HG02678 (cell line): ENCODE measurements around the gene COL23A1.

ENCODE experiments used
- ATAC-seq: cut with Tn5 transposase; IDR thresholded peaks from one replicate; pipeline ENCODE4 v1.9.1; 2021; ENCODE audit warnings: mild to moderate bottlenecking, moderate library complexity; ENCODE audit not compliant: unreplicated experiment

The COL23A1 gene

DNA sequence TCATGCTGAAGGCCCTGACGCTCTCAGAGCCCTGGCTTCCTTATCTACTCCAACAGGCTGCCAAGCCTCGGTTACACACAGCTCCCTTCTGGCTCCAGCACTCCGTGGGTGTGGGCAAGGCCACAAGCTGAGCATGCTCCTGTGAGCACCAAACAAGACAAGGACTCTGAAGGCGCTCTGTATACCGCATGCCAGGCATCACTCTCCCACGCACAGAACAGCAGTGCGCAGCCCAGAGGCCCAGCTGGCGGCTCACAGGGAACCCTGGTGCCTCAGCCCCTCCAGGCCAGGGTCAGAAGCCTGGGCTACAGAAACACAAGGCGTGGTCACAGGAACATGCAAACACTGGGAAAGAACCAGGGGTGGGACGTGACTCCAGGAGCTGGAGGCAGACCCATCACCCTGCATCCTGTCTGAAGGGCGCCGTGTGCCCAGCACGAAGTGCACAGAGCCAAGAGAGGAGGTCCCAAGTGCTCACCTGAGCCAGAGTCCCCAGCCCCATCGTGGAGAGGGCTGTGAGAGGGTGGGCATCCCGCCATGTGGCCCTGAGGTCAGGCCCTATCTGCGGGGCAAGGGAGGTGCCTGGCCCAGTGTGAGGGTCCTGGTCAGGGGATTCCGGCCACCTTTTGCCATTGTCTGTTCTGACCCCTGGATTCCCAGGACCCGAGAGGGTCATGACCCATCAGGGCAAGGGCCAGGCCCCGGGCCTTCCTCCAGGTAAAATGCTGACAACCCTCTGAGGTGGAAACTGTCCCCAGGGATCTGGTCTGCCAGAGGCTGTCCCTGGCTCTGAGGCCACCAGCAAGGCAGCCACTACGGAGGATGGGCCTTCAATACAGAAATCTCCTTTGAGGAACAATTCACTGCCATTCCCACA is 54.7 kb downstream of the COL23A1 start:
- no peak for ATAC-seq

DNA sequence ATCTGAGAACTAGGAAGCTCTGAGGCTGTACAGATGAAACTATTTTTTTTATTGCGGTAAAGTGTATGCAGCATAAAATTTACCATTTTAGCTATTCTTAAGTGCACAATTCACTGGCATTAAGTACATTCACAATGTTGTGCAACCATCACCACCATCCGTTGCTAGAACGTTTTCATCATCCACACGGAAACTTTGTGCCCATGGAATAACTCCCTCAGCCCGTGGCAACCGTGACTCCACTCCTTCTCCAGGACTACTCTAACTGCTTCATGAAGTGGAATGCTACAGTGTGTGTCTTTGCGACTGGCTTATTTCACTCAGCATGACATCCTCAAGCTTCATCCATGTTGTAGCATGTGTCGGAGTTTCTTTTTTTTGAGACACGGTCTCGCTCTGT is 57.1 kb downstream of the COL23A1 start:
- no peak for ATAC-seq

DNA sequence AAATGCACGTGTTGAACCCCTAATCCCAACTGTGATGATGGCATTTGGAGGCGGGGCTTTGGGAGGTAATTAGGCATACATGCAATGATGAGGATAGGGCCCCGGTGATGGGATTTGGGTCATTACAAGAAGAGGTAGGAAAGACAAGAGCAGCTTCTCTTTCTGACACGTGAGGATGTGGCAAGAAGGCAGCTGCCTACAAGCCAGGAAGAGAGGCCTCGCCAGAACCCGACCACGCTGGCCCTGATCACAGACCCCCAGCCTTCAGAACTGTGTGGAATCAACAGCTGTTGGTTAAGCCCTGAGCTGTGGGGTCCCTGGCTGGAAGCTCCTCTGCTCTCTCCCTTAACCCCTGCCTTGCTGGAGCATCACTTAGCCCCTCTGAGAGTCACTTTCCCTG is 57.5 kb downstream of the COL23A1 start:
- no peak for ATAC-seq

DNA sequence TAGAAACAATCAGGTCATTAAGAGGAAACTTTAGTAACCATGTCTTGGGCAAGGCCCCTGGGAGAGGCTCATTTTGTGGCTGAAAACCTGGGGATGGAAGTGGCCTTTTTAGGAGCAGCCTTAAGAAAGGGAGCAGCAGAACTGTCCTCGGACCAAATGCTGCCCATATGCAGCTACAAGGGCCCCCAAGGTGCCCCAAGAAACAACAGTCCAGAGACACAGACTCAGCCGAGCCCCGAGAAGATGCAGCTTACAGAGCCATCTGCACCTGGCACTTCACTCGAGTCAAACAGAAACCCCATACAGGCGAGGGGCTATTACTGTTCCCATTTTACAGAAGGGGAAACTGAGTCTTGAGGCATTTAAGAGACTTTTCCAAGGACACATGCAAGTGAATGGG is 58.0 kb downstream of the COL23A1 start:
- no peak for ATAC-seq

DNA sequence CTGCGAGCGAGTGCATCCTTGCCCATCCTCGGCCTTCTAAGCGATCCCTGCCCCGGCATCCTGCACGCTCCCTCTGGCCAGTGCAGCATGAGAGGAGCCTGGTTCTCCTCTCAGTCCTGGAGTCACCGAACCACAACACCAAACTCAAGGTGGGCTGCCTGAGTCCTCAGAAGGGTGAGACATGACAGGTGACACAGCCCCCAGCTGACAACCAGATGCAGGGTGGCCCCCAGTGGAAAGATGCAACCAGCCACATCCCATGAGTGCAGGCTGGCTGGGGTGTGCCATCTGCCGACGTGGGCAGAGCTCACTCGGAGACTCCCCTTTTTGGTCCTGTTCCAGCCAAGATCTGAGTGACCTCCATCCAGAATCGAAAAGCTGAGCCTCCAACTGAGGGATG is 58.4 kb downstream of the COL23A1 start:
- no peak for ATAC-seq

DNA sequence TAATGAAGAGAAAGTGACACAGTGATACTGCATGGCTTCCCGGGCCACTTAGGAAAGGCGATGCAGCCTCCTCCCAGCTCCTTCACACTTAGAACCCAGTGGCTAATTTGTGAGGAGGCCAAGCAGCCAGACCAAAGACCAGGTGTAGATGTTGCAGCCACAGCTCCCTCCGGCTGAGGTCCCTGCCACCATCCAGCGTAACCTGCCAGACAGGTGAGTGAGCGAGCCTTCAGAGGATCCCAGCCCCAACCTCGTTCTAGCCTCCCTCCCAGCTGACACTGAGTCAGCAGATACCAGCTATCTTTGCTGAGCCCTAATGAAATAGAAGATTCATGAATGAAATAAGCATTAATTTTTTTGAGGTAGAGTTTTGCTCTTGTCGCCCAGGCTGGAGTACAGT is 59.7 kb downstream of the COL23A1 start:
- ATAC-seq = no peak

DNA sequence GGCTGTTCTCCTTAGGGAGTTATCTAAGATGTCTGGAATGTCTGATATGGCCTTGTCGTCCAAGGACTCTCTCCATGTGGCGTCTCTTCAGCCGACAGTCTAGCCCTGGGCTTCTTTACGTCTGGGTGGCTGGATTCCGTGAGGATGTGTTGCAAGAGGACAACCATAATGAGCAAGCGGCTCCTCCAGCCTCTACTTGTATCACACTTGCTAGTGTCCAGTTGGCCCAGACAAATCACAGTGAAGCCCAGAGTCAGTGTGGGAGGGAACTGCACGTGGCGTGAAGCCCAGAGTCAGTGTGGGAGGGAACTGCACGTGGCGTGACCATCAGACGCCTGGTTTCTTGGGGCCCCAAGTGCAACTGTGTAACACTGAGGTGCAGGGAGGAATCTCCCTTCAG is 61.1 kb downstream of the COL23A1 start:
- no peak for ATAC-seq

DNA sequence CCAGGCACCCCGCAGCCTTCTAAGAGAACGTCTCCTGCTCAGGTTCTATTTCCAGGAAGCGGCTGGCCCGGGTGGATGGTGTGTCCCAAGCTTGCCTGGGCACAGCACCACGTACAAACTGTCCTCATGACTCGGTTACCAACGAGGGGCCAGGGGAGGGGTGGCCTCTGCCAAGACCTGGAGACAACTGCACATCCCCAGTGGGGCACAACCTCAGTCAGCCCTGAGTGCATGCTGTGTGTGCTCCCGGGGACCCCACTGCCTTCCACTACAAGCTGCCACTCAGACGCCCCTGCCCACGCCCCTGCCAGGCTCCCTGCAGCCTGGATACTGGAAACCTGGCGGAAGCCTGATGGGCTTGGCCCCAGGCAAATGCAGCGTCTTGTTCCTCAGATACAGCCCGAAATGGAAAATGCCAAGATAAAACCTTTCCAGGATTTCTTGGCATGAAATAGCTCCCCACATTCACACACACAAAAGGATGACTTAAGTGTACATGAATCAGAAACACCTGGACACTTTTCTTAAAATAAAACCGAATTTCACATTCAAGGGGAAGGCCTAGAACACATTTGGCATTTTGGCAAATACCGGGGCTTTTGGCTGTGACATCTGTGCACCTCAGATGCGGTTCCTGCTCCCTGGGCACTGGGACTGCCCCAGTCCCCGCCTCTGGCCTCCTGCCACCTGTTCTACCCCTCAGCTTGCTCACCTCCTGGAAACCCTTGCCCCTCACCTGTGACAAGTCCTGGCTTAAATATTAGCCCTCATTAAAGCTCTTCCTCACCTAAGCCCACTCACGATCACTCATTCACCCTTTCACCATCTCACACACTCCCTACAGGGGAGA is 62.5 kb downstream of the COL23A1 start:
- ATAC-seq = no peak

DNA sequence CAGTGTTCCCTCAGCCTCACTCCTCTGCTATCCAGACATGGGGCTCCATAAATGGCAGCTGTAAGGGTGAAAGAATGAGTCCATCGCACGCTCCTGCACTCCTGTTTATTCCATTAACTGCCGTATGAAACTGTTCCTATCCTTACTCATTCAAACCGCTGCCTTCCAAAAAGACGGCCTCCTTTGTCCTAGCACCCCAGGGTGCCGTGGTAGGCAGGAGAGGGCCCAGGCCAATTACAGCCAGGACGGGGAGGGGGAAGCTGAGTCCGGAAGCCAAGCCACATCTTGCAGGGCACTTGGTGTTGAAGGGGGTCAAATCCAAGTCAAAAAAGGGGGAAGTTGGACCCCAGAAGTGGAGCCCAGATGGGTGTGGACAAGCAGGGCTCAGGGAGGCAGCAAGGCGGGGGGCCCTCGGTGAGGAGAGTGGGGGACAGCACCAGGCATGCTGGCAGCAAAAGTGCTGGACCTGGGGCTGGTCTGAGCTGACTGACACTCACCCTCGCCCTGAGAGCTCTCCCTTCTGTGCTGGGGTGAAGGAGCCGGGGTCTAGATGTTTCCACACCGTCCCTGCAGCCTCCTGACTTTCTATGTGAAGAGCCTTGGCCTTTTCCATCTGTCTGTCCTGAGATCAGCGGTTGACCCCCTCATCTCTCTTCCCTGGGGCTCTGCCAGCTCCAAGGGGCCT is 63.3 kb downstream of the COL23A1 start:
- no peak for ATAC-seq

DNA sequence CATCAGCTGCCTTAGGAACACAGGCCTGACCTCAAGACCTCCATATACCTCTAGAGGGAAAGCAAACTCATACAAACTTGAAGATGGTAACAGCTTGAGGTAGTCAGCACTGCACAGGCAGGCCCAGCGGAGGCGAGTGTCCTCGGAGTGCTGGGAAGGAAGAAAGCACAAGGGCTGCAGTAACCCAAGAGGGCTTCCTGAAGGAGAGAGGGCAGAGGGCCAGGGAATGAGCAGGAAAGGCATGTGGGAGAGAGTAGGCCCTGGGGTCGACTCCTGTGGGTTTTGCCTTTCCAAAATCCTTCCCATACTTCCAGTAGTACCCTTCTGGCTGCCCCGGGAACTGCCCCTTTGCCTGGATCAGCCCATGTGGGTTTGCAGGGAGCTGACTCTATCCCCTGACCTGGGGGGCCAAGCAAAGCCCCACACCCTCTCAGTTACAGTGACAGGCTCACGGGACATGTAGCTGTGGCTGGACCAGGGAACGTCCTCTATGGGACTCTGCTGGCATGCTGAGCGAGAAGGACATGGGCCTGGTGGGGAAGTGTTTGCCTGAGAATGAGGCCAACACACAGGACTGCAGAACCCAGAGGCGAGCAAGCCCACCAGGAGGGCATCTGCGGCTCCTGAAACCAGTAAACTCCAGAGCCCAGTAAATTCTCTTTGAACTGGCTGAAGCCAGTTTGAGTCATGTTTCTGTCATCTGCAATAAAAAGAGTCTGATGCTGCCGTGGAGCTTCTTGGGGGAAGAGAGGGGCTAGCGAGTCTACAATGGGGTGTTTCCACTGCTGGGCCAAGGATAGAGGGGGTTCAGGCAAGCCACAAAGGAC is 64.1 kb downstream of the COL23A1 start:
- no peak for ATAC-seq

DNA sequence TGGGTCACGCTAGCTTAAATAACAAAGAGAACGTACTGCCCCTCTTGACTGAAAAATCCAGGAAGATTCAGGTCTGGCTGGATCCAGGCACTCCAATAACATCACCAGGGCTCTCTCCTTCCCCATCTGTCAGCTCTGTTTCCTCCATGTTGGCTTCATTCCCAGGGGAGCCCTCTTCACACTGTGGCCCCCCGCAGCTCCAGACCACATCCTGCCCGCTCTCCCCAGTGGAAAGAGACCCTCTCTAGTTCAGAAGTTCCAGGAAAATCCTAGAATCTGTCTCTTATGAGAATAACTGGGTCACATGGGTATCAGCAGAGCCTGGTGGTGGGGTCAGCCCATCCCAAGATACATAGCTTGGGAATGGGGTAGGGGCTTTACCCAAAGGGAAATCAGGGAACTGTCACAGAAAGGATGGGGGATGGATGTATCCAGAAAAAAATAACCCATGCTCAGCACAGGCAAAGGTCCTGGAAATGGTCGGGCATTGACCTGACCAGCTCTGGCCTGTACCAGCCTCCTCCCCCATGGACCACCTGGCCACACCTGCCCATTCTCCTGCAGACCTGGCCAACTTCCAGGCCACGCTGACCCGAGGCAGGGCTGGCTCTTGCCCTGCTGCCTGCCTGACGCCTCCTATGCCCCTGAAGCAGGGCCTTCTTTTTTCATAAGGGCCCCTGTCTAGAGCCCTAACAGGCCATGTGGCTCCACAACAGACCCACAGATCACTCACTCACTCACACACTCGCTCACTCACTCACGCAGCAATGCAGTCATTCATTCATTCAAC is 65.9 kb downstream of the COL23A1 start:
- no peak for ATAC-seq

DNA sequence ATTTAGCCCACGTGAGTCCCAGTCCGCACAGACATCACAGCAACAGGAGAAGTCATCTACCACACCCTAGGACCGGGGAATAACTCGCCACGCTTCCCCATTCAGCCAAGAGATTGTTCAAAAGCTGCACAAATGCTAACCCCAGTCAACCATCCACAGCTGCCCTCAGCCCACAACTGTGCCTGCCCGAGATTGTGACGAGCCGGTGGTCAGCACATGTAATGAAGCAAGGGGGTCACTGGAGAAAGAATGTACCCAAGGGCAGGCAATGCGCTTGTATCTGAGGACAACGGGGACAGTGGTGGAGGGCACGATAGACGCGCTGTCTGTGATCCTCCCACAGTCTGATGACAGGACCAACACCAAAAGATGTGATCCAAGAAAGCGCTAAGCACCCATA is 67.8 kb downstream of the COL23A1 start:
- no peak for ATAC-seq

DNA sequence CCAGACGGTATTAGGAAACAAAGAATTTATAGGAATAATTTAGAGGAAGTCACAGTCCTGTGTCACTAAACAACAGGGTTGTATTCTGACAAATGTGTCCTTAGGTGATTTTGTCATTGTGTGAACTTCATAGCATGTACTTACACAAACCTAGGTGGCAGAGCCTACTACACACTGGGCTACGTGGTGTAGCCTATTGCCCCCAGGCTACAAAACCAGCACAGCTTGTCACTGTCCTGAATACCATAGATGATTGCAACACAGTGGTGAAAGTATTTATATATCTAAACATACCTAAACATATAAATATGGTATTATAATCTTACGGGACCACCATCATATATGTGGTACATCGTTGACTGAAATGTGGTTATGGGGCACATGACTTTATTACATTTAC is 69.3 kb downstream of the COL23A1 start:
- no peak for ATAC-seq

DNA sequence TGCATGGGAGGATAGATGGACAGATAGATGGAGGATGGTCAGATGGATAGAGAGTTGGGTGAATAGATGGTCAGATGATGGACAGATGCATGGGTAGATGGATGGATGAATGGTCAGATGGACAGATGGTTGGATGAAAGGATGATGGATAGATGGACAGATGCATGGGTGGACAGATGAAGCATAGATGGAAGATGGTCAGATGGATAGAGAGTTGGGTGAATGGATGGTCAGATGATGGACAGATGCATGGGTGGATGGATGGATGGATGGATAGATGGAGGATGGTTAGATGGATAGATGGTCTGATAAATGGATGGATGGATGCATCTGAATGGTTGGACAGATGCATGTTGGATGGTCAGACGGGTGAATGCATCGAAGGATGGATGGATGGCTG is 70.4 kb downstream of the COL23A1 start:
- no peak for ATAC-seq

DNA sequence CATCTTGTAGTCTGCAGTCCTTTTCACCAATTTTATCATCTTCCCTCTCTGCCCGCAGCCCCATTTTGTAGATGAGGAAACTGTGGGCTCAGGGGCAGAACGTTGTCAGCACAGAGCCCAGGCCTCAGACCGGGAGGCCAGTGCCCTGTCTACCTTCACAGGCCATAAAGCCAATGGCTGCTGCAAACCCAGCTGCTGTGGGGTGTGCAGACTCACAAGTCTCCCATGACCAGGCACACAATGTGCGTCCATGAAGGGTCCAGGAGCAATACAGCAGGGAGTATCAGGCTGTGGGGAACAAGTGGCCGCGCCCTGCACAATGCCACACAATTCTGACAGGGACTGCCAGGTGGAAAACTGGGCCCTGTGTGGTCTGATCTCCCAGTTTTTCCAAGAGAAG is 71.0 kb downstream of the COL23A1 start:
- ATAC-seq = no peak

DNA sequence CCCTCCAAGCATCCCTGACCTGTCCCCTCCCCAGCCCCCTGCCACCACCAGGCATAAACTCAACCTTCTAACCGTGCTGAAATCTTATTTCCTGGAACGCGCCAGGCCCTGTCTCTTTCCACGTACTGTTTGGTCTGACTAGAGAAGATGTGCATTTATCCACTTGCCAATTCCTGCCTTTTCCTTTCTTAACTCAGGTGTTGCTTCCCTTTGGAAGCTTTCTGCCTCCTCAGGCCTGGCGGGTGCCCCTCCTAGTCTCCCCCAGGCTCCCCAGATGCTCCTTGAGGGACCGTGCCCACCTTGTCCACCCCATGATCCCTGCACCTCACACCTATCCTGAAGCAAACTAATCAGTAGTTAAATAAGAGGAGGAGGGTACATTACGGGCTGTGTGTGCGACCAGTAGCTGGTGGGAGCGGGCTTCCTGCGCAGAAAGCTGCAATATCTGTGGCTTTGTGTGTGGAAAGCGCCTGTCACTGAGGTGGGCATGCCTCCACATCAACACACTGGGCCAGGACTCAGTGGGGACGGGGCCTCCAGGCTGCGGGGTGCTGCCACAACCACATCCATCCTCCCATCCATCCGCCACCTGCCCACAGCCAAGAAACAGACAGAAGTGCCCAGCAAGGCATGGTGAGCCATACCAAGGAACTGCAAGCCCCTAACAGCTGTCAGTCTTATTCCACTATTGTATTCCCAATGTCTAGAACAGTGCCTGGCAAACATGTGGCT is 73.5 kb downstream of the COL23A1 start:
- ATAC-seq = no peak

DNA sequence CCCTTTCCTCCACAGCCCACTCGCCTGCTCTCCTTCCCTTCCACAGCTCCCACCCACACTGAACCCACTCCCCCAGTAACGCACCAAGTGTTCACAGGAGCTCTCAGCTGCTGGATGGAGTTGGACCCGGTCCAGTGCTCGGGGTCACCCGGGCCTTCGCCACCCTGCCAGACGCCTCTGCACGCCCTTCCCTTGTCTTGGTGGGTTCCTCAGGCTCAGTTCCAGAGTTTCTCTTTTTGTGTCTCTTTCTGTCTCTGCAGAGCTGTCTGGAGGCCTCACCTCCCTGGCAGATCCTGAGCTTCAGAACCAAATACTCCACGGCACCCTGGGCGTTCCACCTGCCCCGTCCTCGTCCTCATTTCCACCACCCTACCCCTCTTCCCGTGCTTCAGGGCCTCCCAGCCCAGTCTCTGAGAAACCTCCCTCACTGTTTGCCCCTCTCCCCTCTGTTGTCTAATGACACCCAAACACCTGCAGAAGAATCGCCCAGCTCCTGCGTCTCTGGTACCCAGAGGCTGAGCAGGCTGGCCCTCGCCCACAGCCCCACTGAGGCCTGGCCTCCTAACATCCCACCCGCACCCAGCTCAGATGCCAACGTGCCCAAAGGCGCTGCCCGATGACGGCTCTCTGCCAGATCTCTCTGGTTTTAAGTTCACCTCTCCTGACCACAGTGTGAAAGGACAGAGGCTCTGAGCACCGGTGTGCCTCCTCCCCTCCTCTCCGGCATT is 74.3 kb downstream of the COL23A1 start:
- no peak for ATAC-seq

DNA sequence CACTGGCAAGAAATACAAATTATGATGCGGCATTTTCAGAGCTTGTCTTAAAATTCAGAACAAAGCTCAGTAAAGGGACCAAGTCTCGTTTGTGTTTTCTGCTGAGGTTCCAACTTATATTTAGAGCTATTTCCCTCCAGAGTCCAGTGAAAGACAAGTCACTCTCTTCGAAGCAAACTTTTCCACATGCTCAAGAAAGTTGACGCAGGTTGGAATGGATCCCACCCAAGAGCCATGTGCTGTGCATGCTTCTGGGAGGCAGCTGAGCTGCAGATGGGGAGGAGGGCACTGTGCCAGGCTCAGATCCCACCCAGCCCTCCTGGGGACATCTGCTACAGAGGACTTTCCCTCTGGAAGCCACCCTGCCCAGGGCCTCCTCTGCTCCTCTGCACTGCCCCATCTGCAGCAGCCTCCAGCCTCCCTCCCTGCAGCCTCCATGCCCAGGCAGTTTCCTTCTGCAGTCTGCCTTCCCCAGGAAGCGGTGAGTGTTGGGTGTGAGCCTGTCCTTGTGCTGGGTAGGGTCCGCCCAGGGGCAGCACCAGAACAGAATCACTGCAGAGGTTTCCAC is 75.3 kb downstream of the COL23A1 start:
- no peak for ATAC-seq
